Prostate gland (tissue), 2 donors: Measurements from ENCODE around the gene EFEMP2.
A peak's percentile ranks its signal among the peaks of the same experiment; 100 is the strongest.

Experiments
- POLR2A ChIP-seq: fragments of 450-650 bp; IDR thresholded peaks from one replicate; pipeline ENCODE4 v1.6.1; 2016; ENCODE audit warnings: antibody characterized with exemption, mild to moderate bottlenecking
- POLR2AphosphoS5 ChIP-seq: sonication (generic); formaldehyde crosslinking; IDR thresholded peaks from one replicate; pipeline ENCODE4 v1.6.1; 2017; ENCODE audit warnings: antibody characterized with exemption
- TF ChIP-seq, protein P1 (sequence below), 4 experiments: fragments of 200-600 bp in 2 of 4; fragments of 450-650 bp in 2 of 4; sonication (generic) in 2 of 4; IDR thresholded peaks; 1 replicate in 3 of 4; 2 replicates in 1 of 4; pipeline ENCODE4 v1.5.1; 2016 to 2019; ENCODE audit warnings: antibody characterized with exemption in 4 of 4, mild to moderate bottlenecking in 2 of 4, moderate library complexity in 2 of 4

DNA sequence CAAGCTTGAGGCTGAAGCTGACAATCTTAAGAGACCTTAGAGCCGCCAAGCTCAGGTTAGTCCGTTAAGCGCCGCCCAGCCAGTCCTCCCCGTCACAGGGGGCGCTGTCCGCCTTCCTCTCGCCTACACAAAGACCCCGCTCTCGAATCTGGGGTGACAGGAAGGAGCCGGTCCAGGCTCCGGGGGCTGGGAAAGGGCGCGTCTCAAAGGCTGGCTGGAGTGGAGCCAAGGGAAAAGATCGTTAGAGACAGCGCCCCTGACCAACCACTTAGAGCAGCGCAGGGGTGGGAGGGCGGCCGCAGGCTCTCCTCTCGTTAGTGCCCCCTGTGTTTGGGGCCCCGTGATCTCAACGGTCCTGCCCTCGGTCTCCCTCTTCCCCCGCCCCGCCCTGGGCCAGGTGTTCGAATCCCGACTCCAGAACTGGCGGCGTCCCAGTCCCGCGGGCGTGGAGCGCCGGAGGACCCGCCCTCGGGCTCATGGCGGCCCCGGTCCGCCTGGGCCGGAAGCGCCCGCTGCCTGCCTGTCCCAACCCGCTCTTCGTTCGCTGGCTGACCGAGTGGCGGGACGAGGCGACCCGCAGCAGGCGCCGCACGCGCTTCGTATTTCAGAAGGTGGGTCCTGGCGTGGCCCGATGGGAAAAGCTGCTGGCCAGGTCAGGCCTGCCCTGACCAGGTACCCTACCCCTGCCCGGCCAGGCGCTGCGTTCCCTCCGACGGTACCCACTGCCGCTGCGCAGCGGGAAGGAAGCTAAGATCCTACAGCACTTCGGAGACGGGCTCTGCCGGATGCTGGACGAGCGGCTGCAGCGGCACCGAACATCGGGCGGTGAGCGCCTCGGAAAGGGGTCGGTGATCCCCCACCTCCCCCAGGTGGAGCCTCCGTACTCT lies 12.1 kb downstream of the EFEMP2 start, which contains the start of gene MUS81:
- TF ChIP-seq, protein P1, sequence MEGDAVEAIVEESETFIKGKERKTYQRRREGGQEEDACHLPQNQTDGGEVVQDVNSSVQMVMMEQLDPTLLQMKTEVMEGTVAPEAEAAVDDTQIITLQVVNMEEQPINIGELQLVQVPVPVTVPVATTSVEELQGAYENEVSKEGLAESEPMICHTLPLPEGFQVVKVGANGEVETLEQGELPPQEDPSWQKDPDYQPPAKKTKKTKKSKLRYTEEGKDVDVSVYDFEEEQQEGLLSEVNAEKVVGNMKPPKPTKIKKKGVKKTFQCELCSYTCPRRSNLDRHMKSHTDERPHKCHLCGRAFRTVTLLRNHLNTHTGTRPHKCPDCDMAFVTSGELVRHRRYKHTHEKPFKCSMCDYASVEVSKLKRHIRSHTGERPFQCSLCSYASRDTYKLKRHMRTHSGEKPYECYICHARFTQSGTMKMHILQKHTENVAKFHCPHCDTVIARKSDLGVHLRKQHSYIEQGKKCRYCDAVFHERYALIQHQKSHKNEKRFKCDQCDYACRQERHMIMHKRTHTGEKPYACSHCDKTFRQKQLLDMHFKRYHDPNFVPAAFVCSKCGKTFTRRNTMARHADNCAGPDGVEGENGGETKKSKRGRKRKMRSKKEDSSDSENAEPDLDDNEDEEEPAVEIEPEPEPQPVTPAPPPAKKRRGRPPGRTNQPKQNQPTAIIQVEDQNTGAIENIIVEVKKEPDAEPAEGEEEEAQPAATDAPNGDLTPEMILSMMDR (IDR thresholded peaks at IDR 0.05) = peak; percentile 70 to 97 (median 92)
- TF ChIP-seq POLR2AphosphoS5 (peak; percentile 97), POLR2A (peak; percentile 57)
